HUES64 (cell line): ENCODE data around the gene RYR3.
"Not testable (repeated sequence)": the region's sequence is repeated elsewhere in the genome, so short reads cannot be mapped to it uniquely, and the experiment has no call there.

Experiments used
- H3K27ac ChIP-seq: 2 replicates; pipeline ENCODE4 v1.7.0; 2013; ENCODE audit warnings: low read depth, low read length, inconsistent platforms
- H3K27me3 ChIP-seq: 2 replicates; pipeline ENCODE4 v1.6.1; 2013; ENCODE audit warnings: mild to moderate bottlenecking, low read length; ENCODE audit not compliant: insufficient read depth
- H3K36me3 ChIP-seq: 2 replicates; pipeline ENCODE4 v1.6.1; 2013; ENCODE audit warnings: mild to moderate bottlenecking, low read length; ENCODE audit not compliant: insufficient read depth
- H3K4me1 ChIP-seq: 2 replicates; pipeline ENCODE4 v1.6.1; 2013; ENCODE audit warnings: mild to moderate bottlenecking, low read length, moderate library complexity; ENCODE audit not compliant: insufficient read depth
- H3K4me3 ChIP-seq: 2 replicates; pipeline ENCODE4 v1.5.1; 2013; ENCODE audit warnings: mild to moderate bottlenecking, low read length, moderate library complexity
- H3K9ac ChIP-seq: 2 replicates; pipeline ENCODE4 v1.6.1; 2013; ENCODE audit warnings: mild to moderate bottlenecking, low read depth, low read length
- H3K9me3 ChIP-seq: 2 replicates; pipeline ENCODE4 v1.6.1; 2013; ENCODE audit warnings: low read depth, low read length; ENCODE audit not compliant: insufficient read depth
- WGBS: fragments of 150-250, 120-280 bp; methylation state at CpG from one replicate; pipeline ENCODE4 v1.1.7; 2013; ENCODE audit warnings: missing lambda C conversion rate; 5-methylcytosine and 5-hydroxymethylcytosine counted together

RYR3 gene

DNA sequence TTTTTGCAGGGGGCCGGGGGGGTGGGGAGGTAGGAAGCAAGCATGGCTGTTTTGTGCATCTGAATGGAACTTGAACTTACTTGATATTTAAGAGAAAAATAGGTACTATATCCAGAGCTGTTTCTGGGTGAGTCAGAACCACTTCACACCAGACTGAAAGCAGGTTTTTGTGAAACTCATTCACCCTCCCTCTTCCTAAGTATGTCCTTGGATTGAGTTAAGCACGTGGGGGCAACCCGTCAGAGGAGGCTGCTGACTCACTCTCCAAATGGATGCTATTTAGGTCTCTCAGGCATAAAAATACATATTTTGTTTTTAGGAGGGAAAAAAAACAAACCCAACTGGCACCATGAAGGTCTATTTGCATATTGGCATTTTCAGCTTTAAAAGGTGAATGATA, 270.3 kb downstream of the RYR3 start:
- Histone ChIP-seq H3K9me3 (no peaks in the 10 kb centered on the region), H3K27me3 (no peaks in the 10 kb centered on the region), H3K4me1 (peaks cover 19% of the 10 kb centered on the region), H3K36me3 (no peaks in the 10 kb centered on the region), H3K27ac (no peak overlapping the region), H3K4me3 (no peak overlapping the region), H3K9ac (no peak overlapping the region)
- 33% methylated on average over 2 of the region's 3 CpGs for WGBS

- Histone ChIP-seq H3K9me3 (no peaks in the 10 kb centered on the region), H3K27me3 (no peaks in the 10 kb centered on the region), H3K4me1 (peaks cover 19% of the 10 kb centered on the region), H3K27ac (no peak overlapping the region), H3K4me3 (no peak overlapping the region), H3K36me3 (no peaks in the 10 kb centered on the region), H3K9ac (no peak overlapping the region)
- 74% methylated on average over 8 of the region's 8 CpGs for WGBS
Observed at GRCh38 chr15:33584797-33585196, 274.0 kb downstream of the RYR3 start.

DNA sequence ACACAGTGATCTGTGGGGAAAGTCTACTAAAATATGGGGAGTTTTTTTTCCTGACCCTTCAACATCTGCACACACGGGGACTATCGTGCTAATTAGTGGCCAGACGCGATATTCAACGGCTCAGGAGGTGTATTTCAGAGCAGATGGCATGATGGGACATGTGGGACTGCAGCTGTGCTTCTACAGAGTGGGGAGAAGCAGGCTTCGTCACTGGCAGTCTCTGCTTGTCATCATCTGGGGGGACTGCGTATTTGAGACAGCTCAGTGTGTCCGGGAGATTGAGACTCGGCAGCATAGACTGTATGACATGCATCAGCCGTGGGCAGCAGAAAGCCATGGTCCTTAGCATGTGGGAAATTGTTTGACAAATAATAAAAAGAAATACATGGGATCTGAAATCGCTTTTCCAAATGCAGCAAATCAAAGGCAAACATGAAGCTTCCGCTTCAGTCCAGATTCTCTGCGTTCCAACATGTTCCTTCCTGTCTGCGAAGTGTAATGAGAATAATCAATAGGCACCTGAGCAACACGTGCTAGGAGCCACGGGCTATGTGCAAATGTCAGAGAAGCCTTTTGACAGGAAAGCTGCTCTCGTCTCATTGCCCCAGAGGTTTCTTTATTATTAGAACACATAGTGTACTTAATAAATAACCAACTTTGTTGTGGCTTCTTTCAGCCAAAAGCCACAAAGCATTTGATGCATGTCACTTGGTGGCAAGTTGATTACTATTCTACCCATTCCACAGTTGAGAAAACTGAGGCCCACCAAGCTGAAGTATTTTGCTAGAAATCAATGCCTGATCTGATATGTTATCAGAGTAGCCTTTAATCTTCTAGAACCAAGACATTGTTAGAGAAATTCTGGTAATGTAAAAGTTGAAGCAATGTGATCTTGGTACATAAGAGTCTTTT, 276.3 kb downstream of the RYR3 start:
- no peaks in the 10 kb centered on the region for H3K27me3 ChIP-seq
- WGBS = 96% methylated on average over 17 of the region's 17 CpGs
- H3K9me3 ChIP-seq = no peaks in the 10 kb centered on the region
- 0 out of 2 replicates have a peak overlapping the region, but pooled peaks have one; percentile 15 for H3K27ac ChIP-seq
- H3K36me3 ChIP-seq = no peaks in the 10 kb centered on the region
- H3K9ac ChIP-seq = no peak overlapping the region
- H3K4me3 ChIP-seq = no peak overlapping the region
- peaks cover 10% of the 10 kb centered on the region for H3K4me1 ChIP-seq

DNA sequence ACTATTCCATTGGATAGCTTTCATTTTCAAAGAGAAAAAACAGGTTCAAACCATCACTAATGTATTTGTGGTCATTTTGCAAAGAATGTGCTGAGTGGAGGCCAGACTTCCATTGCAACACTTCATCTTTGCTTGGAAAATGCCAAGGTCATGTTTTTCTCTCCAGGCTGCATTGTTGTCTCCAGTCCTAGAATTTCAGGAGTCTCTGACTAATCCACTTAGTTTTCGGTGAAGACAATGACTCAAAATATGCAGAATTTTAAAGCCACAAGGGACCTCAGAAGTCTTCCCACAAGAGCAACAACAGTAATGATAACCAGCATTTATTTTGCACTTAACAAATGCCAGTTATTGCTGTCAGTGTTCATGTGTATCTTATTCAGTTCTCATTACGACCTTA, 277.0 kb downstream of the RYR3 start:
- Histone ChIP-seq H3K9ac (no peak overlapping the region), H3K27me3 (no peaks in the 10 kb centered on the region), H3K4me1 (peaks cover 16% of the 10 kb centered on the region), H3K9me3 (no peaks in the 10 kb centered on the region), H3K4me3 (no peak overlapping the region), H3K27ac (no peak overlapping the region), H3K36me3 (no peaks in the 10 kb centered on the region)
- WGBS = 72% methylated on average over 2 of the region's 2 CpGs

GRCh38 chr15:33592864-33593263, 282.1 kb downstream of the RYR3 start:
- H3K4me3 ChIP-seq = no peak overlapping the region

DNA sequence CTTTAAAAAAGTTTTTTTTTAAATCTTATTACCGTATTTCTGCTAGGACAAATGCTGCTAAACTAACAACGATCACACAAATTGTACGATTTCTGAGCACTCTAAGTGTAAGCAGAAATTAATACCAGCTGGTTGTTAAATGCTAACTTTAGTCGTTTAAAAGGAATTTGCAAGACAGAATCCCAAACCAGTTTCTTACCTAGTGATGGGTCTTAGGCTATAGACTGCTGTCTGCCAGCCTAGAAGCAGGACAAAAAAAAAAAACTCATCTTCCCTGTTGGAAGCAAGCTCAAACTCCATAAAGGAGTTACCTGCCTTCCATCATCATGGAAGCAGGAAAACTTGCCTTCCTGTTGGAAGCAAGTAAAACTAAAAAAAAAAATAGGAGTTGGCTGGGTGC, 287.6 kb downstream of the RYR3 start:
- H3K9ac ChIP-seq, H3K36me3 ChIP-seq, H3K27me3 ChIP-seq: not testable (repeated sequence)
- H3K4me3 ChIP-seq = peak overlapping the region; percentile 43
- H3K4me1 ChIP-seq = peaks cover 34% of the 10 kb centered on the region
- H3K9me3 ChIP-seq = peaks cover 17% of the 10 kb centered on the region
- H3K27ac ChIP-seq = peak overlapping the region; percentile 85; the same call in 1 of the 2 replicates
- WGBS = 7% methylated on average over 4 of the region's 4 CpGs

More at GRCh38 chr15:33592864-33593263, 282.1 kb downstream of the RYR3 start:
- Histone ChIP-seq H3K27me3 (no peaks in the 10 kb centered on the region), H3K4me1 (peaks cover 23% of the 10 kb centered on the region), H3K27ac (peak overlapping the region; percentile 83; the same call in 1 of the 2 replicates), H3K9me3 (peaks cover 17% of the 10 kb centered on the region), H3K9ac (no peak overlapping the region), H3K36me3 (no peaks in the 10 kb centered on the region)
- WGBS = 72% methylated on average over 5 of the region's 5 CpGs

GRCh38 chr15:33600212-33600611, 289.4 kb downstream of the RYR3 start:
- H3K9ac ChIP-seq = no peak overlapping the region

DNA sequence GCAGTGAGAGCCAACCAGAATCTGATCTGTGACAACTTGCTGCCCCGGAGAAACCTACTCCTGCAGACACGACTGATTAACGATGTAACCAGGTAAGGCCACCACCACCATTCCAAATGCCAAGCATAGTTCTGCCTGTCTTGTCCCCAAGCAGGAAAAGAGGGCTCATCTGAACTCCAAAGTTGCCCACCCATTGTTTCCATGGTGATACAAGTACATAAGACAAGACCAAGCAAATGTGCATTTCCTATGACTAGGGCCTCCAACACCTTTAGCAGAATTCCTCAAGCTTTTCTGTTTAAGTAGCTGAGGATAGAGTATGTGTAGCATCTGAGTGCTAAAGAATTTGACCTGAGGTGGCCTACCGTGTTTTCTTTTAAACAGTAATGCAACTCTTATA, 290.7 kb downstream of the RYR3 start:
- Histone ChIP-seq H3K36me3 (no peaks in the 10 kb centered on the region), H3K27ac (no peak overlapping the region), H3K9me3 (no peaks in the 10 kb centered on the region), H3K4me1 (peaks cover 32% of the 10 kb centered on the region), H3K4me3 (no peak overlapping the region), H3K9ac (no peak overlapping the region), H3K27me3 (no peaks in the 10 kb centered on the region)
- 92% methylated on average over 3 of the region's 4 CpGs for WGBS

More at GRCh38 chr15:33600212-33600611, 289.4 kb downstream of the RYR3 start:
- no peak overlapping the region for H3K27ac ChIP-seq
- H3K4me1 ChIP-seq = peaks cover 32% of the 10 kb centered on the region
- no peak overlapping the region for H3K4me3 ChIP-seq
- H3K27me3 ChIP-seq = no peaks in the 10 kb centered on the region
- no peaks in the 10 kb centered on the region for H3K36me3 ChIP-seq
- 83% methylated on average over 7 of the region's 7 CpGs for WGBS
- 0 out of 2 replicates have a peak, but pooled peaks cover 3% of the 10 kb centered on the region for H3K9me3 ChIP-seq

GRCh38 chr15:33608714-33609113, 297.9 kb downstream of the RYR3 start:
- H3K4me3 ChIP-seq = no peak overlapping the region
- 0 out of 2 replicates have a peak, but pooled peaks cover 3% of the 10 kb centered on the region for H3K4me1 ChIP-seq
- no peaks in the 10 kb centered on the region for H3K27me3 ChIP-seq
- no peak overlapping the region for H3K27ac ChIP-seq
- 69% methylated on average over 7 of the region's 7 CpGs for WGBS
- H3K36me3 ChIP-seq = no peaks in the 10 kb centered on the region
- no peaks in the 10 kb centered on the region for H3K9me3 ChIP-seq
- H3K9ac ChIP-seq = no peak overlapping the region

DNA sequence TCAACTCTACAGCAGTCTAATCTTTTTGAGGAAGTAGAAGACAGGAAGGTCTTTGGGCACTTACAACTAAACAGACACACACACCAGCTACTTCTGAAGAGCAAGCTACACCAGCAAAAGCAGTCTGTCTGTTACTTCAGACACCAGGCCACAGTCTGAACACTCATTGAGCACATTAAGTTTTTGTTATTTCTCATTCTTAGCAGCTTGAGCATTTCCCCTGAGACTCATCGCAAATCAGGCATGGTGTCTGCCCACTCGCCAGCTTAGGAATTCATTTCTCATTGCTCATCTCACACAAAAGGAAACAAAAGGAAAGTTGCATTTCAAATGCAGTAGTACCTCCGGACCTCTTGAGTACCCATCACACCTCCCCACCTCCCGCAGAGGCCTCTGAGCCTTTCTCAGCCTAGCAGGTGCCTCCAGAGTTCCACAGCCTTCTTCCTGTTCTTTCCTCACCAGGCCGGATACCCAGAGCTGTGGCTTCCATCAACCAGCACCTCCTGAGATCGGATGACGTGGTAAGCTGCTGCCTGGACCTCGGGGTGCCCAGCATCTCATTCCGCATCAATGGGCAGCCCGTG, 302.0 kb downstream of the RYR3 start:
- Histone ChIP-seq H3K27me3 (no peaks in the 10 kb centered on the region), H3K27ac (no peak overlapping the region), H3K9me3 (no peaks in the 10 kb centered on the region), H3K4me3 (no peak overlapping the region), H3K9ac (no peak overlapping the region), H3K36me3 (no peaks in the 10 kb centered on the region), H3K4me1 (0 out of 2 replicates have a peak, but pooled peaks cover 3% of the 10 kb centered on the region)
- 71% methylated on average over 10 of the region's 10 CpGs for WGBS

DNA sequence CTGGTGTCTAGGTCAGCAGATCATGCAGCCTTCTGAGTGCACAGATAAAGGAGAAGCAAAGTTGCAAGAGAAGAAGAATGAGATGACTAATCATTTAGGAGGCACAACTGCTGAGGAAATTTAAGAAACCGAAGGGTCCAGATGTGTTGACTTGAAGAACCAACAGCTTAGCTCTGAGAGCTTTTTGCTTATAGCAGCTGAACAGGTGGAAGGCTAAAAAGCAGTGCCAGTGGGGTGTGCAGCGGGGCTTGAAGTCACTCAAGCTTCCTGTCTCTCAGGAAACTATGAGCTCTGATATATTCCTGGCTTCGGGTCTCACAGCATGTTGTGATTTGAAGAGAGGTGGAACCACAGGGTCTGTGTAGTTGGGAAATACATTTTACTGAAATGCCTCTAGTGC, 305.7 kb downstream of the RYR3 start:
- 62% methylated on average over 3 of the region's 3 CpGs for WGBS
- no peaks in the 10 kb centered on the region for H3K36me3 ChIP-seq
- no peaks in the 10 kb centered on the region for H3K27me3 ChIP-seq

More for the DNA sequence above, 305.7 kb downstream of the RYR3 start:
- no peak overlapping the region for H3K9ac ChIP-seq
- no peak overlapping the region for H3K27ac ChIP-seq
- H3K9me3 ChIP-seq = no peaks in the 10 kb centered on the region
- H3K4me3 ChIP-seq = no peak overlapping the region
- H3K4me1 ChIP-seq = 0 out of 2 replicates have a peak, but pooled peaks cover 3% of the 10 kb centered on the region
